Coronary artery (tissue), 2 donors: ENCODE measurements around the gene LMX1A.

Experiments used
- DNase-seq: peaks from one replicate; pipeline ENCODE4 v3.0.0-alpha.2; 2017; ENCODE audit warnings: low spot score
- H3K27ac ChIP-seq, 2 donors: fragments of 200-600 bp; sonication (generic); one replicate each; pipeline ENCODE4 v1.5.1; 2016 to 2019
- H3K4me3 ChIP-seq: fragments of 200-600 bp; sonication (generic); 2 replicates; pipeline ENCODE4 v1.5.1; 2016; ENCODE audit warnings: mild to moderate bottlenecking, moderate library complexity
- TF ChIP-seq, protein P1 (sequence below): fragments of 200-600 bp; sonication (generic); IDR thresholded peaks from one replicate; pipeline ENCODE4 v1.5.1; 2019; ENCODE audit warnings: antibody characterized with exemption

The LMX1A gene

DNA sequence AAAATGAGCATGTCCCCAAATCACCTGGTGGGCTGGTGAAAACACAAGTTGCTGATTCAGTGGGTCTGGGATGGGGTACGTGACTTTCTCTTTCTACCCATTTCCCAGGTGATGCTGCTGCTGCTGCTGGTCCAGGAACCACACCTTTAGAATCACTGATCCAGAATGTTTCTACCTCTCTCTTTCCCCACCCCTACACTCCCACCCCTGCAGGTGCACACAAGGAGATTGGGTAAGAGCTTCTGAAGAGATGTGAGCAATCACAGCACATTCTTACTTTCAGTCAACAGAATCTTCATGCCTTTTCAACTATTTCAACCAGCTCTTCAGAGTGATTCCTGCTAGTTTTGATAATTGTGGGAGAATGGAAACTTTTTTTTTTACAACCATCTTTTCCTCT is 130.9 kb downstream of the LMX1A start:
- no peak overlapping the region for H3K27ac ChIP-seq
- DNase-seq: no peak
- TF ChIP-seq, protein P1, sequence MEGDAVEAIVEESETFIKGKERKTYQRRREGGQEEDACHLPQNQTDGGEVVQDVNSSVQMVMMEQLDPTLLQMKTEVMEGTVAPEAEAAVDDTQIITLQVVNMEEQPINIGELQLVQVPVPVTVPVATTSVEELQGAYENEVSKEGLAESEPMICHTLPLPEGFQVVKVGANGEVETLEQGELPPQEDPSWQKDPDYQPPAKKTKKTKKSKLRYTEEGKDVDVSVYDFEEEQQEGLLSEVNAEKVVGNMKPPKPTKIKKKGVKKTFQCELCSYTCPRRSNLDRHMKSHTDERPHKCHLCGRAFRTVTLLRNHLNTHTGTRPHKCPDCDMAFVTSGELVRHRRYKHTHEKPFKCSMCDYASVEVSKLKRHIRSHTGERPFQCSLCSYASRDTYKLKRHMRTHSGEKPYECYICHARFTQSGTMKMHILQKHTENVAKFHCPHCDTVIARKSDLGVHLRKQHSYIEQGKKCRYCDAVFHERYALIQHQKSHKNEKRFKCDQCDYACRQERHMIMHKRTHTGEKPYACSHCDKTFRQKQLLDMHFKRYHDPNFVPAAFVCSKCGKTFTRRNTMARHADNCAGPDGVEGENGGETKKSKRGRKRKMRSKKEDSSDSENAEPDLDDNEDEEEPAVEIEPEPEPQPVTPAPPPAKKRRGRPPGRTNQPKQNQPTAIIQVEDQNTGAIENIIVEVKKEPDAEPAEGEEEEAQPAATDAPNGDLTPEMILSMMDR: no peak

DNA sequence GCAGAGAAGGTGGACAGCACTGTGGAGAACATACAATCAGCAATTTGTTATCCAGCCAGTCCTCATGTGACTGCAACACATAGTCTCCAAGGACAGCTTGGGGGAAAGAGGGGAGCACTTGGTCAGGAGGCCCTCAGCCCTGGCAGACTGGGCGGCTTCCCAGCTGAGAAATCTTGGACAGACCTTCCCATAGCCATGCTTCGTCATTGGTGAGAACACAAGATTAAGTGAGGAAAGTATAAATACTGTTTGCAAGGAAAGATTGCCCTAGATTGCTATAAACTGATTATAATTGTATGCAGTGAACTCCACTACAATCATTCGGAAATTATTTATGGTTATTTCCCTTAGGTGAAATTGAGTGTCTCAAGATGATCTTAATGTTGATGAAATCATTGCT is 131.5 kb downstream of the LMX1A start:
- Histone ChIP-seq H3K4me3 (no peak overlapping the region), H3K27ac (no peak overlapping the region)
- DNase-seq: no peak
- TF ChIP-seq, protein P1: no peak

More for the DNA sequence above, 130.9 kb downstream of the LMX1A start:
- no peak overlapping the region for H3K4me3 ChIP-seq

DNA sequence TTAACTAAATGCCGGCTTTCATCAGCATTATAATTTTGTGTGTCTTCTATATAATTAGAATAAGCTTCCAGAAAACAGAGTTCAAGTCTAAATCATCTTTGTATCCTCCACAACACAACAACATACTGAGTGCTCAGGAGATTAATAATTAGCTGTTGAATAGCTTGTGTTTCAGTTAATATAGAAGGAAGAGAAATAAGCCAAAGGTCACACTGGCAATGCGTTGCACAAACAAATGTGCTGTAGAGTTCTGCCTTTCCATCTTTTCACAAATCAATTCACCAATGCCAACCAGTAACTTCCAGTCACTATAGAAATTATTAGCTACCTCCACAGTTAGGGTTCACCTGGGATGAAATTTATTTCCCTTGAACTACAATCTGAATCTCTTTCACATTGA is 132.0 kb downstream of the LMX1A start:
- no peak overlapping the region for H3K27ac ChIP-seq
- H3K4me3 ChIP-seq: no peak overlapping the region
- TF ChIP-seq, protein P1: no peak
- no peak for DNase-seq

DNA sequence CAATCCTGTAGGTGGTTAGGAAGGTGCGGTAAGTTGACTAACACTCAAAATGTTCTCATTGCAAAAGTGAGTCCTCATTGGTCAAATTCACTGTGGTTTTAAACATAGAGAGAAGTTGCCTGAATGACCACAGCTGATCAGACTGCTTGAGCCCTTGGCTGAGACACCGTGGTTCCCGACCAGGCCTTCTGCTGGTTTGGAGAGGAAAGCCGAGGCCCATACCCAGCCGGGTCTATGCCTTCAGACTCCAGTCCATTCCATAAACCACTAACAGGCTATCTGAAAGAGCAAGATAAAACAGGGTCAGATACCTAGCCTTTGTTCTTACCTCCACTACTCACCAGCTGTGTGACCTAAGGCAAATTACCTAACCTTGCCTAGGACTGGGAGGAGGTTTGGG is 133.9 kb downstream of the LMX1A start:
- Histone ChIP-seq H3K27ac (no peak overlapping the region), H3K4me3 (no peak overlapping the region)
- no peak for DNase-seq
- TF ChIP-seq, protein P1: no peak

DNA sequence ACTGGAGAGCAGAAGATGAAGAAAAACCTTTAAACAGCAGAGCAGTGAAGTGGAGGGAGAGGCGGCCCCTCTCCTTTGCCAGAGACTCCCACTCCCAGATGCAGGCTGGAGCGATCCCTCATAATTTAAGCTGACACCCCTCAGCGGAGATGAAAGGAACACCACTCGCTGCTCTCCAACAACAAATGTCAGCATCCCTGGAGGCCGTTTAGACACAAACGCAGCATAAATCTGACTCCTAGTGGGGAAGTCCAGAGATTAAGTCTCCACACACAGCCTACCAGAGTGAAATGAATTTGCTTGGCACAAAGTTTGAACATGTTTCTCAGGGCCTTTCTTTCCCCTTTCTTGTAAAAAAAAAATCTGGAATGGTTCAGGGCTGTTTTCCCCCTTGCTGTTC is 137.8 kb downstream of the LMX1A start:
- no peak for DNase-seq
- TF ChIP-seq, protein P1: no peak
- Histone ChIP-seq H3K27ac (no peak overlapping the region), H3K4me3 (no peak overlapping the region)

DNA sequence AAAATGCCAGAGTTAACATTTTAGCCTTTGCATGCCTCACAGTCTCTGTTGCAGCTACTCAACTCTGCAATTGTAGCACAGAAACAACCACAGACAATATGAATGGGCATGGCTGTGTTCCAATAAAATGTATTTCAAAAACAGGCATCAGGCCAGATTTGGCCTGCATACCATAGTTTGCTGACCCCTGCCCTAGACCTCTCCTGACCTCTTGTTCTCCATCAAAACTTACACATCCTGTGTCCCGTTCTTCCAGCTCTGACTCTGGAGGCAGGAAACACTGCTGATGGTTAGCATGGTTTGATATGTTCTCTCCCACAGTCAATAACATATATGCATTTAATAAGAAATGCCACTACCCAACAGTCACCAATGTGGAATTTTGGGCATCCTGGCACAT is 138.6 kb downstream of the LMX1A start:
- TF ChIP-seq, protein P1: no peak
- H3K4me3 ChIP-seq: no peak overlapping the region
- no peak overlapping the region for H3K27ac ChIP-seq
- no peak for DNase-seq

DNA sequence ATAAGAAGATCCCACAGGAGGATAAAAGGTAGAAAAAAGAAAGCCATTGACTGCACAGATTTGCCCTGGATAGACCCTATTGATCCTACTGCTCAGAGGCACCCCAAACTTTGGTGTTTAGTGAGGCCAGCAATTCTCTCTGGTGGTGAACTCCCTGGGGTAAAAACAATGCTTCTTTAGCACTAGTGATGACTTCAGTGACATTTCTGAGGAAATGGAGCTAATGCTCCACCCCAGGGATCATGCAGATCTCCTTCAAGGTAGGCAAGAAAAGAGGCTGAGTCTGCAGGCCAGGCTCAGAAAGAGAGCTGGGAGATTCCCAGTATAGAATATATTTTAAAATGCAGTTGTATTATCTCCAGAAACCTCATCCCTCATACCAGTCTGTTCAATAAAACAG is 140.3 kb downstream of the LMX1A start:
- TF ChIP-seq, protein P1: no peak

More for the DNA sequence above, 140.3 kb downstream of the LMX1A start:
- Histone ChIP-seq H3K4me3 (no peak overlapping the region), H3K27ac (no peak overlapping the region)
- DNase-seq: no peak
